Measurements from ENCODE around the gene LCE1D.

Gene LCE1D

GRCh38 chr1:152777510-152778137 is 18.9 kb upstream of the LCE1D start:
- no peak for TF ChIP-seq ZNF274 (IDR thresholded peaks at IDR 0.05; ENCODE audit: low read depth, low read length)
- no peak overlapping the region for H3K4me3 ChIP-seq (ENCODE audit: low read length)

DNA sequence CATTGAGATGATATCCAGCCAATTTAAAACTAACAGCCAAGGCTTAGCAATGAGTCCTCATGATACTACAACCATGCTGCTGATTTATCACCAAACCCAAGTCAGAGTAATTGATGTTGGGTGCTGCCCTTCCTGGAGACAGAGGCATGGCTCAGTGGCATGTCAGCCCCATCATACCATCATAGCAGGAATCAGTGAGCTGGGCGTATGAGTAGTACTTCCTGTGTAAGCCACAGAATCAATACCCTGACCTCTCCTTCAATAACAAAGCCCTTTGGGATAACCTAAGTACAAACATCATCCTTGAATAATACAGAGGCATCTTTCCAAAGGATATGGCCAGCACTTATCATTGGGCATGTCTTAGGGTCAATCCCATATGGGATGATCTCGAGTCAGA is 13.4 kb upstream of the LCE1D start:
- no peak overlapping the region for H3K4me3 ChIP-seq (ENCODE audit: low read length)
- no peak for TF ChIP-seq ZNF274 (IDR thresholded peaks at IDR 0.05; ENCODE audit: low read depth, low read length)

- TF ChIP-seq ZNF274 (IDR thresholded peaks at IDR 0.05; ENCODE audit: low read depth, low read length): no peak
- H3K4me3 ChIP-seq (ENCODE audit: low read length): no peak within 1 kb of the TSS
Observed at GRCh38 chr1:152786077-152786476, 10.4 kb upstream of the LCE1D start, which contains the start of gene LCE1E. TSS of gene LCE1E (plus strand) at chr1:152786257. CDS start at chr1:152787300, 1,043 bp downstream.

DNA sequence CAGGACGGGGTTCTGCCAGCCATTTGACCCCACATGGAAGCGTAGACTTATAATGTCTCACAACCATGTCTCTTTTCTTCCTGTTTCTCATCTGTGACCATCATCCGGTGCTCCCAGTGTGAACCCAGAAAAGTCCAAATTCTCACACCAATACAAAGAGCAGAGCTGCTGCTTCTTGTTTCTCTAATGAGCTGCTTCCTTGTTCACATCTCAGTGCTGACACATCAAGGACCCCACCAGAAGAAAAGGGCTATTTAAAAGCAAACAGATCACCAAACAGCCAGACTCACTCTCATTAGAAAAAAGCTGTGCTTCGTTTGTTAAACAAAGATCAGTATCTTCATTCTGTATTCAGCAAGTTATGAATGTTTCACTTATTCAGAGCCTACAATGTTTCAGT is 835 bp upstream of the LCE1D start:
- H3K4me3 ChIP-seq (ENCODE audit: low read length): no peak overlapping the region
- TF ChIP-seq ZNF274 (IDR thresholded peaks at IDR 0.05; ENCODE audit: low read depth, low read length): no peak

GRCh38 chr1:152801333-152801732 is 4.8 kb downstream of the LCE1D start:
- no peak overlapping the region for H3K4me3 ChIP-seq (ENCODE audit: low read length)
- no peak for TF ChIP-seq ZNF274 (IDR thresholded peaks at IDR 0.05; ENCODE audit: low read depth, low read length)

DNA sequence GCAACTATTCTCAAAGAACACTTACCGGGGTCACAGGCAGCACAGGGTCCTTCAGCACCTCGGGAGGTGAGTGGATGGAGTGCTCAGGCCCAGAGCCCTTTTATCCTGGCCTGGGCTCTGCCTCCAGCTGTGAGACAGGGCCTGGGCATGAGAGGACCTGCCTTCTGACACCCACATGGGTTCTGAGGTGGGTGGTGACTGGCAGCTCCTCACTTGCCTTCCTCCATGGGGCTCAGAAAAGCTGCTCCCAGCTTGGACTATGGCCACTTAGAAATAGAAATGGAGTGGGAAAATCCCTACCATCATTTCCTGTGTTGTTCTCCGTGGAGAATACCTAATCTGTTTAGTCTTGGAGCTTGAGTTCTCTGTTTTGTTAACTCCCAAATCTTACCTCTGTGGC is 10.1 kb downstream of the LCE1D start, which contains the start of gene LCE1C:
Gene LCE1C (minus strand): TSS at position 76 of the 400 bp plus-strand sequence. CDS start 1,173 bp downstream, outside the sequence.
- H3K4me3 ChIP-seq (ENCODE audit: low read length): no peak within 1 kb of the TSS
- TF ChIP-seq ZNF274 (IDR thresholded peaks at IDR 0.05; ENCODE audit: low read depth, low read length): no peak

DNA sequence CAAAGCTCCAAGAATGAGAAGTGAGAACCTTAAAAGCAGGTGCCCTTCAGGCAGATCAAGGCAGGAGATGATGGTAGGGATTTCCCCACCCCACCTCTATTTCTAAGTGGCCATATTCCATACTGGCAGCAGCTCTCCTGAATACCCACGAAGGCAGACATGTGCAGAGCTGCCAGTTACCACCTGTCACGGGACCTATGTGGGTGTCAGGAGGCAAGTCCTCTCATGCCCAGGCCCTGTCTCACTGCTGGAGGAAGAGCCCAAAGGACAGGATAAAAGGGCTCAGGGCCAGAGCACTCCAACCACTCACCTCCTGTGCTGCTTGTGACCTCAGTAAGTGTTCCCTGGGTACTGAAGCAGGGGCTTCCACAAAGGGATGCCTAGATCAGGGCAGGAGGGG is 14.5 kb downstream of the LCE1D start:
- no peak overlapping the region for H3K4me3 ChIP-seq (ENCODE audit: low read length)
- no peak for TF ChIP-seq ZNF274 (IDR thresholded peaks at IDR 0.05; ENCODE audit: low read depth, low read length)

GRCh38 chr1:152811671-152812070 is 15.2 kb downstream of the LCE1D start, which contains the start of gene LCE1B:
TSS of gene LCE1B (plus strand) at chr1:152811971. CDS start at chr1:152812447, 476 bp downstream.
- TF ChIP-seq ZNF274 (IDR thresholded peaks at IDR 0.05; ENCODE audit: low read depth, low read length): no peak
- no peak within 1 kb of the TSS for H3K4me3 ChIP-seq (ENCODE audit: low read length)

DNA sequence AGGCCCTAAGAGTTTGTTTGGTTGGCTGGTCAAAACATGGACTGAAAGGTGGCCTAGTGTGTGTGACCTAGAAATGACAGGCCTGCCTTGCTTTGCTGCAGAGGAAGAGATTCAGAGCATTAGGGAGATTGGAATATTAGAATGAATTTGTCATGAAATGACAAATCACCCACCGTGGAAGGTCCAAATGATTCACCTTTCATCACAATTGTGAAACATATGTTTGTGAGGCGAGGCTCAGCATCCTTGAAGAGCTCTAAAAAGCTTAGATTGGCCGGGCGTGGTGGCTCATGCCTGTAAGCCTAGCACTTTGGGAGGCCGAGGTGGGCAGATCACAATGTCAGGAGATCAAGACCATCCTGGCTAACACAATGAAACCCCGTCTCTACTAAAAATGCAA is 20.8 kb downstream of the LCE1D start:
- no peak overlapping the region for H3K4me3 ChIP-seq (ENCODE audit: low read length)
- TF ChIP-seq ZNF274 (IDR thresholded peaks at IDR 0.05; ENCODE audit: low read depth, low read length): no peak

DNA sequence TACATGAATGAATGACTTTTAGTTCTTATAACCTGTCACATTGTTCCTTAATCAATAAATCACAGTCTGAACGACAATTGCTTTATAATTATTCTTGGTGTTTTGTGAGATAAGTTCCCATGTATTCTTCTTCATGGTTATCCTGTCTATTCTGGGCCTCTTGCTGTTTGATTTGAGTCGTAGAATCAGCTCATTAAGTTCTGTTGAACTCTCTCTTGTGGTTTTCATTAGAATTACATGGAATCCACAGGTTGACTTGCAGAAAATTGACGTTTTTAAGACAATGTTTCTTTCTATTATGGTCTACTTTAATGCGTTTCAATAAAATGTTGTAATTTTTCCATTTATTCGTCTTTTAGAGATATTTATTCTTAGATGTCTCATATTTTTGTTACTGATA is 26.8 kb downstream of the LCE1D start:
- TF ChIP-seq ZNF274 (IDR thresholded peaks at IDR 0.05; ENCODE audit: low read depth, low read length): no peak
- no peak overlapping the region for H3K4me3 ChIP-seq (ENCODE audit: low read length)

DNA sequence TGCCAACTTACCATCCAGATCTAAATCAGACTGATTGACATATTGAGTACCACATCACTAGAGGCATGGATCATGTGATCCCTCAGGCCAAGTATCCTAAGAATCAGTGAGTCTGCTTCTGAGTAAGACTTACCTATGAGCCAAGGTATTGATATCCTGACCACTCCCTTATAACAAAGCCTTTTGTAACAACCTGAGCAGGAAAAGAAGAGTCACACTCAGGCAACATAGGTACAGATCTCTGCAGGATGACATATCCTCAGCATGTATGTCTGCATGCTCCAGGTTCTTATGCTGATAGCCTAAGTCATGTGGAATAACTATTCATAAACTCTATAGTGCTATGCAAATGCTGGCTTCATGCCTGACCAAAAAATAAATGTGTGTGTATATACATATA is 28.4 kb downstream of the LCE1D start:
- TF ChIP-seq ZNF274 (IDR thresholded peaks at IDR 0.05; ENCODE audit: low read depth, low read length): no peak
- no peak overlapping the region for H3K4me3 ChIP-seq (ENCODE audit: low read length)

DNA sequence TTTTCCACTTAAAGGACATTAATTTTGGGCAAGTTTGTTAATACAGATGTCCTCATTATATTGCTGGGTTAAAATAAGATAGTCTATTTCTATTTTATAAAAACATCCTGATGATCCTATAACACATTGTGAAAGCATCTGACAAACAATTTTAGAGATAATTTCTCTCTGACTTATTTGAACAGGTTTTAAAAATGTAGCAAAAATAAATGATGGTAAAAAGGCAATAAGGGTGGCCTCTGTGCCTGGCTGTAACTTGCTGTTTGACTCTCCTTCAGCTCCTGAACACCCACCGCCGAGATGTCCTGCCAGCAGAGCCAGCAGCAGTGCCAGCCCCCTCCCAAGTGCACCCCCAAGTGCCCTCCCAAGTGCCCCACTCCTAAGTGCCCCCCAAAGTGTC is 30.7 kb downstream of the LCE1D start, which contains the start of gene LCE1A:
Gene LCE1A (plus strand): TSS at position 301 of the 400 bp plus-strand sequence. CDS start 0 bp downstream, at position 301.
- H3K4me3 ChIP-seq (ENCODE audit: low read length): no peak within 1 kb of the TSS
- no peak for TF ChIP-seq ZNF274 (IDR thresholded peaks at IDR 0.05; ENCODE audit: low read depth, low read length)

DNA sequence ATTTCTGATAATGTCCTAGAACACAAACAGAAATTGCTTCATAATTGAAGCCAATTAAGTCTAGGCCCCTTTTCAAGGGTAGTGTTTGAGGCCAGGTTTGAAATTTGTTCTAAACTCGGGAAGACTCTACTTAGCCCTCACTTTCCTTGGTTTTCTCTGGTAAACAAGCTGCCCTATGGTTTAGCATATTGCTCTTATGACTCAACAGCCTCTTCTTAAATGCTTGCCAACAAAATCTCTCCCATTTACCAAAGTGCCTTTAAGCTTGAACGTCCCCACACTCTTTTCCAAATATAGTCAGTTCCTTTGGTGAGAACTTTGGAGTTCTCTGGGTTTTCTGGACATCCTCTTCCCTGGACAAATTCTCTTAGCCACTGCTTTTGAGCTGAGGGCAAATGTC is 40.3 kb downstream of the LCE1D start:
- no peak overlapping the region for H3K4me3 ChIP-seq (ENCODE audit: low read length)
- no peak for TF ChIP-seq ZNF274 (IDR thresholded peaks at IDR 0.05; ENCODE audit: low read depth, low read length)

GRCh38 chr1:152842556-152842955 is 46.0 kb downstream of the LCE1D start, which contains the start of gene LCE6A:
TSS of gene LCE6A (plus strand) at chr1:152842856. CDS start at chr1:152843521, 665 bp downstream.
- H3K4me3 ChIP-seq (ENCODE audit: low read length): no peak within 1 kb of the TSS
- no peak for TF ChIP-seq ZNF274 (IDR thresholded peaks at IDR 0.05; ENCODE audit: low read depth, low read length)

All from GM08714 (cell line).